Measurements from ENCODE around the gene CLK2. TPM values are rescaled to one million over a fixed set of nuclear protein-coding genes. Genes with fewer than 3 reads are reported as not detected.

CLK2 gene
- total RNA-seq, 2 donors from 2014 or later = 9.8 to 16.4 TPM

DNA sequence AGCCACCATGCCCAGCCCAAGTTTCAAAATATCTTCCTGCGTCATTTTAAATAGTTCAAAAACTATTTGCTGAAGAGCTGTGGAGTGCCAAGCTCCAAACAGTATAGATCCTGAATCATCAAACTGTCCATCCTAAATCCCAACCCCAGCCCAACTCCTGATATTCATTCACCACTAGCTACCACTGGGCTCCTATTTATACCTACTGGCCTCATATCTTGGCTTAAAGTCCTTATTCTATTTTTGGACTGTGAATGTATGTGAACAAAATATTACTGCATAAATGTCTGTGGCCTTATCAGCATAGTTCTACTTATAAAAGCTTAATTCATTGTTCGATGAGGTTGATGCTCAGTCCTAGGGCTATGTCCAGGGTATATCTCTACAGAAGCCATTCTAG, 5.9 kb downstream of the CLK2 start:
- peaks cover 0 to 30% of the 10 kb centered on the region in 2 donors for H3K4me1 ChIP-seq
- no peaks in the 10 kb centered on the region for H3K9me3 ChIP-seq
- DNase-seq (ENCODE audit: low spot score) = no peak
- no peaks in the 10 kb centered on the region for H3K27me3 ChIP-seq
- peaks cover 81% of the 10 kb centered on the region for H3K36me3 ChIP-seq
- no peak overlapping the region for H3K4me3 ChIP-seq
- H3K27ac ChIP-seq = peak overlapping the region in 1 of 2 donors; percentile 30
- TF ChIP-seq, protein P1, sequence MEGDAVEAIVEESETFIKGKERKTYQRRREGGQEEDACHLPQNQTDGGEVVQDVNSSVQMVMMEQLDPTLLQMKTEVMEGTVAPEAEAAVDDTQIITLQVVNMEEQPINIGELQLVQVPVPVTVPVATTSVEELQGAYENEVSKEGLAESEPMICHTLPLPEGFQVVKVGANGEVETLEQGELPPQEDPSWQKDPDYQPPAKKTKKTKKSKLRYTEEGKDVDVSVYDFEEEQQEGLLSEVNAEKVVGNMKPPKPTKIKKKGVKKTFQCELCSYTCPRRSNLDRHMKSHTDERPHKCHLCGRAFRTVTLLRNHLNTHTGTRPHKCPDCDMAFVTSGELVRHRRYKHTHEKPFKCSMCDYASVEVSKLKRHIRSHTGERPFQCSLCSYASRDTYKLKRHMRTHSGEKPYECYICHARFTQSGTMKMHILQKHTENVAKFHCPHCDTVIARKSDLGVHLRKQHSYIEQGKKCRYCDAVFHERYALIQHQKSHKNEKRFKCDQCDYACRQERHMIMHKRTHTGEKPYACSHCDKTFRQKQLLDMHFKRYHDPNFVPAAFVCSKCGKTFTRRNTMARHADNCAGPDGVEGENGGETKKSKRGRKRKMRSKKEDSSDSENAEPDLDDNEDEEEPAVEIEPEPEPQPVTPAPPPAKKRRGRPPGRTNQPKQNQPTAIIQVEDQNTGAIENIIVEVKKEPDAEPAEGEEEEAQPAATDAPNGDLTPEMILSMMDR (IDR thresholded peaks at IDR 0.05) = no peak

DNA sequence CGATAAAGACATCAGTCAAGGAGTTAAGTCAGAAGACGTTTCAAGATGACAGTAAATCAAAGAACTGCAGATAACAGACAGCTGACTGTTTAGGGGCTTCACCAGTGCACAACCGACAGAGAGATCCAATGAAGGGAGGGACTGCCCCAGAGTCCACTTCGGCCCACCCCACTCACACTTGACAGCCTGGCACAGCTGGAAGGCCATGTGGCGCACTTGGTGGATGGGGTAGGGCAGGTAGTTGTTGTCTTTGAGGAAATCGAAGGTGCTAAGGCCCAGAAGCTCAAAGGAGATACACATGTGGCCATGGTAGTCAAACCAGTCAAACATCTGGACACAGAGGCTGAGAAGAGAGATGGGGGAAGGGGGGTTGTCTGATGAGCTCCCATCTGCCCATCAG, 6.8 kb downstream of the CLK2 start:
- H3K27ac ChIP-seq = no peak overlapping the region
- no peak overlapping the region for H3K4me3 ChIP-seq
- H3K36me3 ChIP-seq = peaks cover 81% of the 10 kb centered on the region

GRCh38 chr1:155263067-155263466, 10.2 kb downstream of the CLK2 start:
- no peak overlapping the region for H3K4me3 ChIP-seq
- no peak overlapping the region for H3K27ac ChIP-seq
- H3K4me1 ChIP-seq = peaks cover 3 to 31% of the 10 kb centered on the region in 2 donors
- peaks cover 65% of the 10 kb centered on the region for H3K36me3 ChIP-seq
- TF ChIP-seq, protein P1 (IDR thresholded peaks at IDR 0.05) = no peak
- no peak for DNase-seq (ENCODE audit: low spot score)
- no peaks in the 10 kb centered on the region for H3K9me3 ChIP-seq
- no peaks in the 10 kb centered on the region for H3K27me3 ChIP-seq

More for the DNA sequence above, 6.8 kb downstream of the CLK2 start:
- TF ChIP-seq, protein P1 (IDR thresholded peaks at IDR 0.05) = no peak
- Histone ChIP-seq H3K9me3 (no peaks in the 10 kb centered on the region), H3K27me3 (no peaks in the 10 kb centered on the region), H3K4me1 (peaks cover 0 to 25% of the 10 kb centered on the region in 2 donors)
- no peak for DNase-seq (ENCODE audit: low spot score)

GRCh38 chr1:155261852-155262673, 11.2 kb downstream of the CLK2 start, which contains the start of gene SCAMP3:
SCAMP3 (minus strand) TSS chr1:155262360; CDS start chr1:155262151, 209 bp downstream.
- no peaks in the 10 kb centered on the region for H3K27me3 ChIP-seq
- peaks cover 3 to 25% of the 10 kb centered on the region in 2 donors for H3K4me1 ChIP-seq
- peak within 1 kb of the TSS; percentile 75 to 86 for H3K27ac ChIP-seq
- H3K36me3 ChIP-seq = peaks cover 61% of the 10 kb centered on the region
- peak within 1 kb of the TSS; percentile 67 to 86 for H3K4me3 ChIP-seq
- TF ChIP-seq, protein P1 (IDR thresholded peaks at IDR 0.05) = no peak
- DNase-seq (ENCODE audit: low spot score) = peak; percentile 99
- H3K9me3 ChIP-seq = no peaks in the 10 kb centered on the region

GRCh38 chr1:155261493-155261851, 11.8 kb downstream of the CLK2 start:
- DNase-seq (ENCODE audit: low spot score) = no peak
- Histone ChIP-seq H3K36me3 (peaks cover 59% of the 10 kb centered on the region), H3K27me3 (no peaks in the 10 kb centered on the region), H3K4me3 (peak overlapping the region; percentile 67 to 86), H3K9me3 (no peaks in the 10 kb centered on the region), H3K4me1 (peaks cover 3 to 23% of the 10 kb centered on the region in 2 donors), H3K27ac (peak overlapping the region; percentile 75 to 86)
- TF ChIP-seq, protein P1 (IDR thresholded peaks at IDR 0.05) = no peak
